Measurements from ENCODE around the gene ERICH2.
A peak's percentile ranks its signal among the peaks of the same experiment; 100 is the strongest.

The ERICH2 gene

DNA sequence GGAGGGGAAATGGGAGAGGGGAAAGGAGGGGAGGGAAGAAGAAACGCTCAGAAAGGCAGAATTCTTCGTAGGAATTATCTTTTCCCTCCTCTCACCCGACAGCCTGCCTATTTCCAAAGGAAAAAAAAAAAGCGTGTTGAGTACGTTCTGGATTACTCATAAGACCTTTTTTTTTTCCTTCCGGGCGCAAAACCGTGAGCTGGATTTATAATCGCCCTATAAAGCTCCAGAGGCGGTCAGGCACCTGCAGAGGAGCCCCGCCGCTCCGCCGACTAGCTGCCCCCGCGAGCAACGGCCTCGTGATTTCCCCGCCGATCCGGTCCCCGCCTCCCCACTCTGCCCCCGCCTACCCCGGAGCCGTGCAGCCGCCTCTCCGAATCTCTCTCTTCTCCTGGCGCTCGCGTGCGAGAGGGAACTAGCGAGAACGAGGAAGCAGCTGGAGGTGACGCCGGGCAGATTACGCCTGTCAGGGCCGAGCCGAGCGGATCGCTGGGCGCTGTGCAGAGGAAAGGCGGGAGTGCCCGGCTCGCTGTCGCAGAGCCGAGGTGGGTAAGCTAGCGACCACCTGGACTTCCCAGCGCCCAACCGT, 46.4 kb downstream of the ERICH2 start, which contains the start of gene GAD1:
GAD1 (plus strand) TSS at position 384 of the 589 bp plus-strand sequence. CDS start 1,705 bp downstream, outside the sequence.
- TF ChIP-seq ZNF8 (CRISPR knock-in tag; IDR thresholded peaks at IDR 0.05) = no peak
- no peak for TF ChIP-seq PPARA (CRISPR knock-in tag; IDR thresholded peaks at IDR 0.05; ENCODE audit: borderline replicate concordance)
- TF ChIP-seq SNAI2 (CRISPR knock-in tag; IDR thresholded peaks at IDR 0.05) = no peak
- no peak for TF ChIP-seq ZFP3 (CRISPR knock-in tag; IDR thresholded peaks at IDR 0.05)
- no peak for TF ChIP-seq ARNTL (CRISPR knock-in tag; IDR thresholded peaks at IDR 0.05; ENCODE audit: borderline replicate concordance, low read depth)
- no peak for TF ChIP-seq POU6F1 (CRISPR knock-in tag; IDR thresholded peaks at IDR 0.05; ENCODE audit: borderline replicate concordance, low read depth)
- no peak for TF ChIP-seq ZC3H10 (CRISPR knock-in tag; IDR thresholded peaks at IDR 0.05)
- TF ChIP-seq, protein P1, sequence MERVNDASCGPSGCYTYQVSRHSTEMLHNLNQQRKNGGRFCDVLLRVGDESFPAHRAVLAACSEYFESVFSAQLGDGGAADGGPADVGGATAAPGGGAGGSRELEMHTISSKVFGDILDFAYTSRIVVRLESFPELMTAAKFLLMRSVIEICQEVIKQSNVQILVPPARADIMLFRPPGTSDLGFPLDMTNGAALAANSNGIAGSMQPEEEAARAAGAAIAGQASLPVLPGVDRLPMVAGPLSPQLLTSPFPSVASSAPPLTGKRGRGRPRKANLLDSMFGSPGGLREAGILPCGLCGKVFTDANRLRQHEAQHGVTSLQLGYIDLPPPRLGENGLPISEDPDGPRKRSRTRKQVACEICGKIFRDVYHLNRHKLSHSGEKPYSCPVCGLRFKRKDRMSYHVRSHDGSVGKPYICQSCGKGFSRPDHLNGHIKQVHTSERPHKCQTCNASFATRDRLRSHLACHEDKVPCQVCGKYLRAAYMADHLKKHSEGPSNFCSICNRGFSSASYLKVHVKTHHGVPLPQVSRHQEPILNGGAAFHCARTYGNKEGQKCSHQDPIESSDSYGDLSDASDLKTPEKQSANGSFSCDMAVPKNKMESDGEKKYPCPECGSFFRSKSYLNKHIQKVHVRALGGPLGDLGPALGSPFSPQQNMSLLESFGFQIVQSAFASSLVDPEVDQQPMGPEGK (CRISPR knock-in tag; IDR thresholded peaks at IDR 0.05; ENCODE audit: borderline replicate concordance) = no peak
- no peak for TF ChIP-seq ISL1 (CRISPR knock-in tag; IDR thresholded peaks at IDR 0.05)
- TF ChIP-seq TCF4 (CRISPR knock-in tag; IDR thresholded peaks at IDR 0.05; ENCODE audit: borderline replicate concordance) = no peak
- no peak for TF ChIP-seq ZNF565 (CRISPR knock-in tag; conservative IDR thresholded peaks at IDR 0.05; ENCODE audit: low read depth)
- TF ChIP-seq, protein P2, sequence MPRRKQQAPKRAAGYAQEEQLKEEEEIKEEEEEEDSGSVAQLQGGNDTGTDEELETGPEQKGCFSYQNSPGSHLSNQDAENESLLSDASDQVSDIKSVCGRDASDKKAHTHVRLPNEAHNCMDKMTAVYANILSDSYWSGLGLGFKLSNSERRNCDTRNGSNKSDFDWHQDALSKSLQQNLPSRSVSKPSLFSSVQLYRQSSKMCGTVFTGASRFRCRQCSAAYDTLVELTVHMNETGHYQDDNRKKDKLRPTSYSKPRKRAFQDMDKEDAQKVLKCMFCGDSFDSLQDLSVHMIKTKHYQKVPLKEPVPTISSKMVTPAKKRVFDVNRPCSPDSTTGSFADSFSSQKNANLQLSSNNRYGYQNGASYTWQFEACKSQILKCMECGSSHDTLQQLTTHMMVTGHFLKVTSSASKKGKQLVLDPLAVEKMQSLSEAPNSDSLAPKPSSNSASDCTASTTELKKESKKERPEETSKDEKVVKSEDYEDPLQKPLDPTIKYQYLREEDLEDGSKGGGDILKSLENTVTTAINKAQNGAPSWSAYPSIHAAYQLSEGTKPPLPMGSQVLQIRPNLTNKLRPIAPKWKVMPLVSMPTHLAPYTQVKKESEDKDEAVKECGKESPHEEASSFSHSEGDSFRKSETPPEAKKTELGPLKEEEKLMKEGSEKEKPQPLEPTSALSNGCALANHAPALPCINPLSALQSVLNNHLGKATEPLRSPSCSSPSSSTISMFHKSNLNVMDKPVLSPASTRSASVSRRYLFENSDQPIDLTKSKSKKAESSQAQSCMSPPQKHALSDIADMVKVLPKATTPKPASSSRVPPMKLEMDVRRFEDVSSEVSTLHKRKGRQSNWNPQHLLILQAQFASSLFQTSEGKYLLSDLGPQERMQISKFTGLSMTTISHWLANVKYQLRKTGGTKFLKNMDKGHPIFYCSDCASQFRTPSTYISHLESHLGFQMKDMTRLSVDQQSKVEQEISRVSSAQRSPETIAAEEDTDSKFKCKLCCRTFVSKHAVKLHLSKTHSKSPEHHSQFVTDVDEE (CRISPR knock-in tag; IDR thresholded peaks at IDR 0.05) = no peak
- TF ChIP-seq RARB (CRISPR knock-in tag; IDR thresholded peaks at IDR 0.05) = no peak
- peak; percentile 35 for ATAC-seq

DNA sequence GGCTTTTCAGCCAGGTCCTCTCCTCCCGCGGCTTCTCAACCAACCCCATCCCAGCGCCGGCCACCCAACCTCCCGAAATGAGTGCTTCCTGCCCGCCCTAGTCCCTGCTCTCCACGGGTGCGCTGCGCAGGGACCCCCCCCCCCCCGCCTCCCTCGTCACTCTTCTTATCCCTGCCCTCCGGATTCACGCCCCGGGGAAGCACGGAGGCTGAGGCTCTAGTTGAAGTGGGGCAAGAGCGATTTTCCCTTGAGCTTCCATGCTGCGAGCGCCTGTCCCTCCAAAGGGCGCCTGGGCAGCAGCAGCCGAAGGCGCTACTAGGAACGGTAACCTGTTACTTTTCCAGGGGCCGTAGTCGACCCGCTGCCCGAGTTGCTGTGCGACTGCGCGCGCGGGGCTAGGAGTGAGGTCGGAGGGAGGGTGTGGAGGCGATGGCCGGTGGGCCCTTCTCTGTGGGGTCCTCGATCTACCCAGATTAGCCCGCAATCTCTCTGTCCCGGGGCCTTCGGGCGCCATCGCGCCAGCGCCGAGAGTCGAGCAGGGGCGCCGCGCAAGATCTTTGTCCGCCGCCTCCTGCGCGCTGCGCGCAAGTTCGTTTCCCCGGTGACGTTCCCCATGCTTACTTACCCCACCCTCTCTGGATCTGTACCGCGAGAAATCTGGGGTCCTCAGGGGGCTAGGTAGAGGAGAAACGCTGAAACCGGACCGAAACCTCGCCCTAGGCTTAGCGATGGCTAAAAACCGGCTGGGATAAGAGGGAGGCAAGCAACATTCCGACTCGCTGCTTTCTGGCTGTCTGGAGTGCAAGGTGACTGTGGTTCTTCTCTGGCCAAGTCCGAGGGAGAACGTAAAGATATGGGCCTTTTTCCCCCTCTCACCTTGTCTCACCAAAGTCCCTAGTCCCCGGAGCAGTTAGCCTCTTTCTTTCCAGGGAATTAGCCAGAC, 47.2 kb downstream of the ERICH2 start:
- TF ChIP-seq ARNTL (CRISPR knock-in tag; IDR thresholded peaks at IDR 0.05; ENCODE audit: borderline replicate concordance, low read depth) = no peak
- no peak for TF ChIP-seq TOX (CRISPR knock-in tag; IDR thresholded peaks at IDR 0.05; ENCODE audit: borderline replicate concordance)
- TF ChIP-seq ZFP30 (CRISPR knock-in tag; IDR thresholded peaks at IDR 0.05) = no peak
- no peak for TF ChIP-seq ZNF70 (CRISPR knock-in tag; IDR thresholded peaks at IDR 0.05)
- TF ChIP-seq ZC3H10 (CRISPR knock-in tag; IDR thresholded peaks at IDR 0.05) = no peak
- no peak for TF ChIP-seq ZNF565 (CRISPR knock-in tag; conservative IDR thresholded peaks at IDR 0.05; ENCODE audit: low read depth)
- TF ChIP-seq ZFP3 (CRISPR knock-in tag; IDR thresholded peaks at IDR 0.05) = no peak
- no peak for TF ChIP-seq ISL1 (CRISPR knock-in tag; IDR thresholded peaks at IDR 0.05)
- no peak for TF ChIP-seq CSDC2 (CRISPR knock-in tag; IDR thresholded peaks at IDR 0.05)
- no peak for TF ChIP-seq CSRNP3 (CRISPR knock-in tag; IDR thresholded peaks at IDR 0.05)
- TF ChIP-seq PPARA (CRISPR knock-in tag; IDR thresholded peaks at IDR 0.05; ENCODE audit: borderline replicate concordance) = no peak
- TF ChIP-seq ZNF8 (CRISPR knock-in tag; IDR thresholded peaks at IDR 0.05) = no peak
- TF ChIP-seq TCF4 (CRISPR knock-in tag; IDR thresholded peaks at IDR 0.05; ENCODE audit: borderline replicate concordance) = no peak
- TF ChIP-seq ESRRG (CRISPR knock-in tag; IDR thresholded peaks at IDR 0.05) = no peak
- TF ChIP-seq POU6F1 (CRISPR knock-in tag; IDR thresholded peaks at IDR 0.05; ENCODE audit: borderline replicate concordance, low read depth) = no peak
- no peak for TF ChIP-seq RARB (CRISPR knock-in tag; IDR thresholded peaks at IDR 0.05)
- ATAC-seq = peak; percentile 23

Measured in SK-N-SH treated with all-trans-retinoic acid at 6 μM for 48 hours (cell line).